GM18511 (cell line): Measurements from ENCODE around the gene CACNA1I.

ENCODE experiments used
- ATAC-seq: cut with Tn5 transposase; IDR thresholded peaks from one replicate; pipeline ENCODE4 v1.9.1; 2021; ENCODE audit warnings: mild to moderate bottlenecking, moderate library complexity; ENCODE audit not compliant: unreplicated experiment

Gene CACNA1I

GRCh38 chr22:39686776-39687525 lies 116.4 kb downstream of the CACNA1I start:
- no peak for ATAC-seq

- no peak for ATAC-seq
Observed at GRCh38 chr22:39688186-39688785, 117.7 kb downstream of the CACNA1I start.

- ATAC-seq: no peak
Observed at GRCh38 chr22:39689421-39689820, 118.9 kb downstream of the CACNA1I start.

GRCh38 chr22:39690881-39691605 lies 120.5 kb downstream of the CACNA1I start:
- ATAC-seq: no peak

- no peak for ATAC-seq
Observed at GRCh38 chr22:39693943-39694500, 123.5 kb downstream of the CACNA1I start.

- ATAC-seq: no peak
Observed at GRCh38 chr22:39697790-39698430, 127.4 kb downstream of the CACNA1I start.

DNA sequence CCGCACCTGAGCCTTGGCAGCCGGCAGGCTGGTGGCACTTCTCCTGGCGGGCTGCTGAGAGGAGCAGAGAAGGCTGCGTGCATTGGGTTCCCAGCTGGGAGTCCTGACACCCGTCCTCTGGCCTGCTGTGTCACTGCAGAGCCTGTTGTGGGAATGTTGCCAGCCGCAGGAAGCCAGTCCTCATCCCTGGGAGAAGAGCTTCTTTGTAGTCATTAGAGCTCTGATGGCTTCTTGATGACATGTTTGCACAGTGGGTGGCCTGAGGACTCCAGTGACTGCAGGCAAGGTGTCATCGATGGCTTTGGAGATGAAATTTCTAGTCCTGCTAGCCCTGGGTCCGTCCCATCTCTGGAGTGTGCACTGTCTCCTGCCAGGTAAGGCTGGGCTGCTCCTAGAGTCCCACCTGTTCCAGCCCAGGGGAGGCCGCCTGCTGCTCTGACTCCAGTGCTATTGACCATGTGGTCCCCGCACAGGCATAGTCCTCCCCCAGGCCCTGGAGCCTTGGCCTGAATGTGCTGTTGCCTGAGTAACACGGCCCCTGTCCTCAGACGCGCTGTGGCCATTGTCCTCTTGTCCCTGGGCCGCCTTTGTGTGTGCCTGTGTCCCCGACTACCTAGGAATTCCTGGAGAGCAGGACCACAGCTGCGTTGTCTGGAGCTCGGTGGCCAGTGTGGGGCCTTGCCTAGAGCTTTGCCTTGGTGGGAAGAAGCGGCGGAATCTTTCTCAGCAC lies 129.2 kb downstream of the CACNA1I start:
- ATAC-seq: no peak

- no peak for ATAC-seq
Observed at GRCh38 chr22:39700565-39700964, 130.0 kb downstream of the CACNA1I start.

GRCh38 chr22:39703091-39703490 lies 132.5 kb downstream of the CACNA1I start:
- no peak for ATAC-seq

DNA sequence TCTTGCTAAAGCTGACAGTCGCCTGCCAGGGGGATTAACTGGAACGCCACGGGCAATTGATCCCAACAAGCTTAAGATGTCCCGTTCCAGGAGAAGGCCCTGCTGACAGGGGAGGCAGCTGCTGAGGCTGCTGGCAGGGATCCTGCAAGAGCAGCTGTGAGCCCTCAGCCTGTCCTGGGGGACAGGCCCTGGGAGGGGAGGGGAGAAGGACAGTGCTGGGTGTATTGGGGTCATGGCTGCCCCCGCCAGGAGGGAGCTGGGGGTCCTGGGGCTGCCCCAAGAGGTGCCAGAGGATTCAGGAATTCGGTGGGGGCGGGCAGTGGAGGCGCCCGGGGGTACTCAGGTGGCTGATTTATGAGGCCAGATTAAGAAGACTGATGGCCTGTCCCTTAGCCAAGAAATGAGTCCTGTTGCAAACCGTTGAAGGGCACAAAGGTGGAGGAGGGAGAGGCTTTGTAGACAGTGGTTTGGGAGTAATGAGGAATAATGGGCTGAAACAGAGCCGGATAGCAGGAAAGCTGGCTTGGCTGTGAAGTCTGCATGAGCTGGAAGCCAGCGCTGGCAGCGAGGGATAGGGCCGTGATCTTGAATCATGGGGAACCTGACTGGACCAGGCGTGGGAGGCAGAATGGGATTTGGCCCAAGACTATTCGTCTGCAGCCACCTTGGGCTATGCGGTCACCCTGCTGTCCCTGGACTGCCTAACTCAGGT lies 133.5 kb downstream of the CACNA1I start:
- no peak for ATAC-seq

GRCh38 chr22:39705386-39705785 lies 134.8 kb downstream of the CACNA1I start:
- no peak for ATAC-seq

GRCh38 chr22:39706376-39707140 lies 136.0 kb downstream of the CACNA1I start:
- ATAC-seq: no peak

DNA sequence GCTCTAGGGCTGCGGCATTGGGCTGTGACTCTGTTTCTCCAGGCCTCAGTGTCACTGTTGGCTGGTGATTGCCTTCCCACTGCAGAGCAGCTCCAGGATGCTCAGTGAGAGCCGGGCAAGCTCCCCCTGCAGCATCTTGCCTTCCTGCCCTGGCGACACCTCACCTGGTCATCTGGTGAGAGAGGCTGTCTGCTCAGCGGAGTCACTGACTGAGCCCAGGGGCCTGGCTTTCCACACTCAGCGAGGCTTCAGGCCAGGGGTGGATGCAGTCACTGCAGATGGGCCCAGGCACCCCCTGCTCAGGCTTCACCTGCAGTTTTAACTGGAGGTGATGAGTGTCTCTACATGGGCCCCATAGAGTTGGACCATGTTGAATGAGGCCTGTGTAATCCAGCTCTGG lies 136.8 kb downstream of the CACNA1I start:
- no peak for ATAC-seq

DNA sequence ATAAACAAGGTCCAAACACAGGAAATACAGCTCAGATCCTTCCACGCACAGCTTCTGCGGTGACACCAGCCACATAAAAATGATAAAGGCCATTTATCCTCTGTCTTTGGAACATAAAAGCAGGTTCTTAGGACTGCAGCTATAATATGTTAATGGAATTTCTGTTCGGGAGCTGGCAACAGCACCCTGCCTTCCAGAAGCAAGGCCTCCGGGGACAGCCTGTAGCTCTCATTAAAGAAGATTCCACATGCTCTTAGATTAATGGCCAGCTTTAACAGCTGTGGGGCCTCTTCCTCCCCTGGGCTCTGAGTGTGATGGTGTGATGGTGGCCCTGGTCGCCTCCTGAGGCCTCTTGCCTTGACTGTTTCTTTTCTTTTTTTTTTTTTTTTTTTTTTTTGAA lies 137.3 kb downstream of the CACNA1I start:
- ATAC-seq: no peak

DNA sequence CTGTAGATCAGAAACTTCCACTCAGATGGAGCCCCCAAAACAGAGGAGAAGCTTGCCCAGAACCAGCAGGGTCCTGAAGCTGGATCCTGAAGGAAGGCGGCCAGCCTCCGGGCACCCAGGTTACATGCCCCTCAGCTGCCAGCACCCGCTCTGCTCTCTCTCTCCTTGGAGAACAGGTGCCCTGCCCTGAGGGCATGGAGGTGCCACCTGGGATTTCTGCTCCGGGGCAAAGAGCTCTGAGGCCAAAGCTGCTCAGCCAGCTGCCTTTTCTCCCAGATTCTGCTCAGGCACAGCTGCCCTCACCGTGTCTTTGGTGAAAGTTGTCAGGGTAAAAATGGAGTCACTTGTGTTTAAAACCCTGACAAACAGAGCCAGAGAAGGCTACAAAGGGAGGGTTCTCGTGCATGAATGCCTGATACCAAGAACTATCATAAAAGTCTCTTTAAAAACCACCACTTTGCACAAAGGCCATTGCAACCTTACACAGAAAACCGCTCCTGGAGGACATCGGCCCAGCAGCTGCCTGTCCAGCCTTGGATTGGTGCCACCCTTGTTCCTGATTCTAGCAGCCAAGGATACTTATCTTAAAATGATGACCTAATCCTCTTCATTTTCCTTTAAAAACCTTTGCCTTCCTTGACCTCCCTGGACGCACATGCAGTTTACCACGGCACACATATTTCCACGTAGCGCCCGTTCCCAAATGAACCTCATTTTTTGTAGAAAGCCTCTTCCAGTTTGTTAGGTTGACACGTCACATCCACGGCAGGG lies 140.0 kb downstream of the CACNA1I start:
- ATAC-seq: no peak

DNA sequence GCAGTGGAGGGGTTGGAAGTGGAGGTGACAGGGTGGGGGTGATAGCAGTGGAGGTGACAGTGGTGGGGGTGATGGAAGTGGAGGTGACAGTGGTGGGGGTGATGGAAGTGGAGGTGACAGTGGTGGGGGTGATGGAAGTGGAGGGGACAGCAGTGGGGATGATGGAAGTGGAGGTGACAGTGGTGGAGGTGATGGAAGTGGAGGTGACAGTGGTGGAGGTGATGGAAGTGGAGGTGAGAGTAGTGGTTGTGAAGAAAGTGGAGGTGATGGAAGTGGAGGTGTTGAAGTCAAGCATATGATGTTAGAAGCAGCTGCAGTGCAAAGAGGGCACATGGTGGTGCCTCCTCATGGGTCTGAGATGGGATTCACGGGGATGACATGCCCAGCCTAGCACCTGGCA lies 141.5 kb downstream of the CACNA1I start:
- ATAC-seq: no peak

GRCh38 chr22:39712751-39713525 lies 142.4 kb downstream of the CACNA1I start:
- ATAC-seq: no peak
